ENCODE measurements around the gene RPS6KA2.

Gene RPS6KA2

DNA sequence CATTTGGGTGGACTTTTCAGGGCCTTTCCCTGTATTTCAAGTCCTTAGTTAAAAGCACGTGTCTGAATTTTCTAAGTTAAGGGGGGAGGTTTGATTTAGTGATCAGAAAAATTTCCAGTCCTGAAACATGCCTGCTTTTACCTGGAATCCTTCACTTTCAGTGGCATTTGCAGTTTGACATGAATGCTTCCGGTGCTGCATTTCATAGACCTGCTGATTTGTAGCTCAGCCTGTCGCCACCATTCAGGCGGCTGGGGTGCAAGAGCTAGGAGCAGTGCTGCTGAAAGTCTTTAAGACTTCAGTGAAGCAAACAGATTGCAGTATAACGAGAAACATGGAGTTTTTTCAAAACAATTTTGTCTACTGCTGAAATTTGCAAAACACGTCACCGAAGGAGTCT, 14.0 kb downstream of the RPS6KA2 start:
- no peak for DNase-seq

- no peak for DNase-seq
These were observed 14.6 kb downstream of the RPS6KA2 start for GRCh38 chr6:166612471-166612881.

DNA sequence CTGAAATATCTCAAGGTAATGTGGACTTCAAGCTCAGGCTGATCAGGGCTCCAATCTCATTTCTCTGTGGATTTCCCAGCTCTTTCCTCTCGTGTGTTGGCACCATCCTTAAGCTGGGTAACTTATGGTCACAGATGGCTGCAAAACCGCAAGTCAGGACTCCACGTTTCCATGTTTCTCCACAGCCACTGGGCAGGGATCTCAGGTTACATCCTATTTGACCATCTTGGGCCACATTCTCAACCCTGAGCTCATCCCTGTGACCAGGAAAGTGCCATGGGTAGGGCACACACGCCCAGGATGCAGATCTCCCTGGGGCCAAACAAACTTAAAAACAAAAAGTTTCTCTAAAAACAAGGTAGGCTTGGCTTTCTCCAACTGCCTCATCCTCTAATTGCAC, 15.4 kb downstream of the RPS6KA2 start:
- no peak for DNase-seq

- DNase-seq = no peak
These were observed 17.0 kb downstream of the RPS6KA2 start for GRCh38 chr6:166610069-166610468.

DNA sequence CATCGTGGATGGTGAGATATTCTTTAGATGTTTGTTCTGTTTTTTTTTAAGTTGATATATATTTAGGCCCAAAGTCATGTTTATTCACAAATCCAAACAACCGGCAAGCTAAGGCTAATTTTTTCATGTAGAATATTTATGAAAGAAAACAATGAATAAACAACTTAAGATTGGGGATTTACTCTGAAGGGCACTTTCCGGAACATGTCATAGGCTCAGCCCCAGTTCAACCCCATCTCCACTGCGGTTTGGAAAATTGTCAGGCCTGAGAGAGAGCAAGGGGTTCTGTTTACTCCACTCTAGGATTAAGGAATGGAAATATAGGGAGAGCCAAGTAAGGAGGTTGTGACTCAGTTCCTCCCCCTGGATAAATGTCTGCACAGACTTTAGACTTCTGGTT, 18.3 kb downstream of the RPS6KA2 start:
- no peak for DNase-seq

DNA sequence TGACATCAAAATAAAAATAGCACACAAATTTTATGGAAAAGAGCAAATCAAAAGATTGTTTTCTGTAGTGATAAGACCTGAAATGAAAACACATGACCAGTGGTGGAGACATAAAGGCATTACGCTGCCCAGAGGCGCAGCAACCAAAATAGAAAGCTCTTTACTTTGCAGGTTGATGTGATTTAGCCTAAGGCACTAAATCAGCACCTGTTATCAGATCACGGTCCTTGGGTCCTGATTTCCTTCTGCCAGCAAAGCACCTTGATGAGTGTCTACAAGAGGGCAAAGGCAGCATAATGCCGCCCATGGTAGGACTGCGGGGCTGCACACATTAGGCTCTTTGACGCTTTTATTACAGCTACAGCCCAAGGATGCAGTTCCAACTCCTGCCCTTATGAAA, 21.3 kb downstream of the RPS6KA2 start:
- no peak for DNase-seq

DNA sequence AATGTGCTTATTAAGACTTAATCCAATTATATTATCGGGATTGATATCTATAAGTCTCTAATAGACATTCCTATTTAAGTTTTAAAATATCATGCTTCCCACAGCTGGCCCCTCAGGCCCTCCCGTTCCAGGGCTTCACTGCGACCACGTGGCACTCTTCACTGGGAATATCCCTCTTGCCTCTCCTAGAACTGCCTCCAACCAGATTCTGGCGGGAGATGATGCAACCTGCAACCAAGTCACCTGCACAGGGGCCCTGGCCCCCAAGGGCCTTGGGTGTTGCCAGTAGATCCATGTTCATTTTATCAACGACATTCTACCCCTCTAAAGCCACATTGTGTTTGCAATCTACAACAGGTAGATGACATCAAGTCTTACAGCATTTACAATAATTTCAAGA, 22.1 kb downstream of the RPS6KA2 start:
- DNase-seq = no peak

DNA sequence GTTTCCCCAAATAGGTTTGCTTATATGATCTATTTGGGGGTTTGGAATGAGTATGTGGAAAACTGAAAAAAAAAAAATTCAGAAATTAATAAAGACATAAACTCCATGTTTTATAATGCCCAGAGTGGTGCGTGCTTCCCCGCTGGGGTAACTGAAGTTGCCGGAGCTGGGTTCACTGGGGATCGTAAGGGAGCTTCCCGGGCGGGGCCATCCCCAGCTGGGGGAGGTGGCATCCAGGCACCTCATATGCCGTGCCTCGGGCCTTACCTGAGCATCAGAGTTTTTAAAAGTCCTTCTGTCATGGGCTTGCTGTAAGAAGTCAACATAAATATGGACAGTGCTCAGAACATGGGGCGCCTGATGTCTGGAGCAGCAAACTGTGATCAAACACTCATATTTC, 22.7 kb downstream of the RPS6KA2 start:
- DNase-seq = no peak

DNA sequence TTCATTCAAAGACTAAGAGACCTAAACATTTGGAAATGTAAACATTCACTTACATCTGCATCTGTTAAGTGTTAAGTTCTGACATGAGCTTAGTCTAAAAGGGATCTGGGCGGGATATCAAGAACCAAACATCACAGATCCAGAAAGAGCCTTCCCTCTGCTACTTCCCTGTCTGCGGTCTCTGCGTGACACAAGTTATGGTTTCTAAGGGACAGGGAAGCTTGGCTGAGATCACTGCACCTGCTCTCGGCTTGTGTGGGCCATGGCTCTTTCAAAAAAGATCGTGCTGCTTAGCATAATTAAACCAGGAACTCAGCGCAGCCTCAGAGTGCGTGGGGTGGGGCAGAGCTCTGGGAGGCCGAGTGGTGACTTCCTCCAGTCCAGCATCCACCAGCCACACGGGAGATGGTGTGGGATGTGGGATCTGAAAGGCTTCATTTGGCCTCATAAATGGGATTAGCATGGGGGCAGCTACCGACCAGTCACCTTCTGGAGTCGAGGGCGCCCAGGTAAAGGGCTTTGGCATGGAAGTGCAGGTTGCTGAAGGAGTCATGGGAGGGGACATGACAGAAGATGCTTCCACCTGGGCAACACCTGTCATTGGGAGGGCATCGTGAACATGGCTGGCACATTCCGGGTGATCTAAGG, 23.9 kb downstream of the RPS6KA2 start:
- DNase-seq = no peak

DNA sequence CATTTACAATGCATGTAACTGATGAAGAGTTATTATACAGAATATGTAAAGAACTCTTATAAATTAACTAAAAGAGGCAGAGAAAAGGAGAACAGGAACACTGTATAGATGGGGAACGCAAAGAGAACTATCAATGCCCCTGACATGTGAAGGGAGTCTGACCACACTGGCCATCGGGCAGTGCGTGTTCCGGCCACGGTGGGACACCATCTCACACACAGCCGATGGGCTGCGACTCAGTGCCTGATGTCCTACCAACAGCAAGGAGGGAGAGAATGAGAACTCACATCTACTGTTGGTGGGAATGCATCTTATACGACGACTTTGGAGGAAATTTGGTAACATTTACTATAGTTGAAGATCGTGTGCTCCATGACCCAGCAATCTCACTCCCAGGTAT, 25.1 kb downstream of the RPS6KA2 start:
- DNase-seq = no peak

DNA sequence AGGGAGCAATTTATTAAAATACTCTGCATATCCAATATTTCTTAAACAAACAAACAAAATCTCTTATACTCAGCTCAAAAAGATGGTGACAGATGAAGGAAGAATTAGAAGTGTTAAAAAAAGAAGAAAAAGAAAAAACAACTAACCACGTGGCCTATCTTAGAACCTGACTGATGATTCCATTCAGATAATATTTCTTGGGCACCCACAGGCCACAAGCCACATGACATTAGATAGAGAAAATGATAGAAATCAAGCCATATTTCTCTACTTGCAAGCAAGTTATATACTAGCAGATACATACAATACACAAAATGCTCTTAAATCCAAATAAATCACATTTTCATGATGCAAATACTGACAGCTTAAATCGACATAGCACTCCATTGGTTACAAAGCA, 26.1 kb downstream of the RPS6KA2 start:
- DNase-seq = no peak

DNA sequence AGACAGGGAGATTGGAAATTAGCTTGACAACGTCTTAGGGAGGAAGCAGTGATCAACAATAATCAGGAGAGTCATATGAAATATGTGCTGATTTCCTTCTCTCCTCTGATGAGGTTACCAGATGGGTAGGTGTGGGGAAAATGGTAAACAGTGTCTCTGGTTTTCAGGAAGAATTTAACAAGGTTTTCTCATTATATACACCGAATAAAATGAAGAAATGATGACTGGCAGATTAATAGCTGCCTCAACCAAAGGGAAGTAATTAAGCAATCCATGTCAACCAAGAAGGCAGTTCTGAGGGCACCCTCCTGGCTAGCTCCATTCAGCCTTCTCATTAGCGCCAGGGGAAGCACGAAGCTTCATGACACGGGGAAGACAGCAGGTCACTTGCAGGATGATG, 27.8 kb downstream of the RPS6KA2 start:
- DNase-seq = no peak

DNA sequence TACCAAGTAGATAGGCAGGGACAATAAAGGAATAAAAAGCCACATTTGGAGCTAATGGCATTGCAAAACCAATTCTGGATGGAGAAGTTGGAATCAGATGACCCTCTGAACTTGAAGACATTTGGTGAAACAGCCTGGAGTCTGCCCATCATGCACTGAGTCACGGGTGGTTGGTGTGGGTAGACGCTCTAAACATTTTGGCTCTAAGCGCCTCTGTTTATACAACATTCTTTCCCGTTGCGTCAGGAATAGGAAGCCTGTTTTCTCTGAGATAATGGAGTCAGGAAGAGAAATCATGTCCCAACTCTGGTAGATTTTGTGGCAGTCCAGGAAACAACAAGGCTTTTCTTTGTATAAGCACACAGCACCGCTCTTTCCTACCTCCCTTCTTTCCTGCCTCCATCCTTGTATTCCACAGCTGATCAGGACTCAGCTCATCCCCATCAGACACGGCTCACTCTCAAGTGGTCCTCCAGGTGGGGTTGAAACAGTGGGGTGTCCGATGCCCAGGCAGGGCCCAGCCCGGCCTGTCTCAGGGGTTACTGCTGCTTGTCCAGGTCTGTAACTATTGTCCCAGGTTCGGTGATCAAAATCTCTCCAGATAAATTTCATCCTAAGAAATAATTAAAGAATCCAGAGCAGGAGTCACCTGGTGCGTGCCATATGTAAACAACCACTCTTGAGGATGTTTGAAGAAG, 28.5 kb downstream of the RPS6KA2 start:
- DNase-seq = no peak

GRCh38 chr6:166597711-166598440, 29.2 kb downstream of the RPS6KA2 start:
- DNase-seq = no peak

- DNase-seq = no peak
These were observed 30.1 kb downstream of the RPS6KA2 start for GRCh38 chr6:166596776-166597507.

DNA sequence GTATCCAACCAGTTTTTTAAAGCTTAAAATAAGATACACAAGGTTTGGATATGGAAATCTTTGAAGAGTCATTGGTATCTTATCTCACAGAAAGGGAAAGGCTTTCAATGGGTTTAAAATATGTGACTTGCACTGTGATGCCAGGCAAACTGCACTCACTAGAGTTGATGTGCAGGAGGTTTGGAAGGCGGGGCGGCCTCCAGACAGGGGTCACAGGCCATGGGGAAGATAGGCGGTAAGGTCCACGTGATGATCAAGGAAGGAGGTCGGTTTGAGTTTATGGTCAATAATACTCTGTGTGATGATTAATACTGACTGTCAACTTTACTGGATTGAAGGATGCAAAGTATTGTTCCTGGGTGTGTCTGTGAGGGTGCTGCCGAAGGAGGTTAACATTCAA, 31.1 kb downstream of the RPS6KA2 start:
- DNase-seq = no peak

DNA sequence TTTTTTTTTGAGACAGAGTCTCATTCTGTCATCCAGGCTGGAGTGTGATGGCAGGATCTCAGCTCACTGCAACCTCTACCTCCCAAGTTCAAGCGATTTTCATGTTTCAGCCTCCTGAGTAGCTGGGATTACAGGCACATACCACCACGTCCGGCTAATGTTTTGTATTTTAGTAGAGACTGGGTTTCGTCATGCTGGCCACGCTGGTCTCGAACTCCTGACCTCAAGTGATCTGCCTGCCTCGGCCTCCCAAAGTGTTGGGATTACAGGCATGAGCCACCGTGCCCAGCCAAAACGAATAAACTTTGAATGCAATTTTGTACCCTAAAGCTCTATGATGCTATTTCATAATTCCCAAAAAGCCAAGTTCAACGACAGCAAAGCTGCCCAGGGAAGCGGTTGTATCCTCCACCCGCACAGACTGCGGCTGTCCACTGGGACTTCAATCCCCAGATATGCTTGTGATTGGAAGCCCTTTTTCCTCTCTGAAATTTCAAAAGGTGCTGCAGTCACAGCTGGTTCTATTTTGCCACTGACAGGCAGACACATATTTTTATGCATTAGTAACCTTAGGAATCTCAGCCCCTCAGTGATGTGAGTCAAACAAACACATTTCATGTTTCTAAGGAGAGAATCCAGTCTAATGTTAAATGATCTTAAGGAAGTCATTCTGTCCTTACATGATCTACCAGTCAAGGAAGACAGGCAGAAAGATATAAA, 31.8 kb downstream of the RPS6KA2 start:
- DNase-seq = no peak

GRCh38 chr6:166592821-166593220, 34.2 kb downstream of the RPS6KA2 start:
- no peak for DNase-seq

DNA sequence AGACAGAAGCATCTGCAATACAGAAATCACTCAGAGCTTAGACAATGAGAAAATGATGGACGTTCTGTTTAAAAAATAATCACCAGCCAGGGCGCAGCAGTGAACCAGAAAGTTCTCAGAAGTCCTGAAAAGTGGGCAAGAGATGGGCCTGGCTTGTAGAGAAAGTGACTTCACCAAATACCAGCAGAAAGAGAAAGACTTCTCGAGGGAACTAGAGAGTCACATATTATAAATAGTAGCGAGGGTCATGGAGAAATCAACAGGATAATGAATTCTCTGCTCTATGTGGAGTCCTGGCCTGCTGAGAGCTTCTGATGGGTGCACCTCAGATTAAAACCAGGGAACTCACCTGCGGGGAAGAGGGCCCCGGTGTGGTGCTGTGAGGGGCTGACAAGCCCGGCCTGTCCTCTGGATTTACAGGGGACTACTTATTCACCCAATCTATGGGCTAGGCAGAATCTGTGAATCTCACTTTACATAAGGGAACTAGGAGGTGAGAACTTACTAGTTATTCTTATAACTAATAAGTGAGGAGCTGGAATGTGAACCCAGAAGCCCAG, 35.0 kb downstream of the RPS6KA2 start:
- no peak for DNase-seq

GRCh38 chr6:166591026-166591425, 36.0 kb downstream of the RPS6KA2 start:
- DNase-seq = no peak

- DNase-seq = no peak
These were observed 37.1 kb downstream of the RPS6KA2 start for GRCh38 chr6:166589786-166590574.

GRCh38 chr6:166589337-166589731, 37.7 kb downstream of the RPS6KA2 start:
- no peak for DNase-seq

Data from CD4-positive, alpha-beta T cell treated with Interleukin-21 for 1 hour (primary cell).